SK-N-SH (cell line): Measurements from ENCODE around the gene KCNIP4. TPM values are rescaled to one million over a fixed set of nuclear protein-coding genes. Genes with fewer than 3 reads are reported as not detected.

Source experiments
- CTCF ChIA-PET: fragments of 300-600, 350-600 bp; formaldehyde crosslinking; extraction: SDS; loops from one replicate; lab custom pipeline; 2021; lab: Yijun Ruan, JAX
- POLR2A ChIA-PET: fragments of 350-600 bp; sonication (Branson Sonifier 250); formaldehyde crosslinking; extraction: SDS; loops from one replicate; lab custom pipeline; 2020; ENCODE audit warnings: antibody characterized with exemption, inconsistent platforms; lab: Yijun Ruan, JAX
- DNase-seq: peaks from one replicate; pipeline ENCODE4 v3.0.0; 2012
- H2AFZ ChIP-seq: fragments of 200-600 bp; sonication (generic); 2 replicates; pipeline ENCODE4 v1.8.1; 2016; ENCODE audit warnings: antibody characterized with exemption, mild to moderate bottlenecking, low read depth
- H3F3A ChIP-seq: fragments of 200-600 bp; sonication (generic); replicated peaks from 2 replicates; pipeline ENCODE3; 2016; ENCODE audit warnings: antibody characterized with exemption, mild to moderate bottlenecking; ENCODE audit not compliant: insufficient read depth
- H3K27ac ChIP-seq, 2 experiments: fragments of 200-500 bp in 1 of 2; fragments of 200-600 bp in 1 of 2; sonication (Bioruptor generic) in 1 of 2; sonication (generic), shearing (Covaris generic) in 1 of 2; 2 replicates each; pipeline versions ENCODE4 v1.5.1 to v1.6.1; 2014 to 2016; ENCODE audit warnings: low read depth in 2 of 2, inconsistent platforms in 1 of 2, low read length in 1 of 2, mild to moderate bottlenecking in 1 of 2, mixed read lengths in 1 of 2
- H3K27me3 ChIP-seq: fragments of 200-600 bp; sonication (generic), shearing (Covaris generic); 2 replicates; pipeline ENCODE4 v1.6.1; 2016; ENCODE audit warnings: mixed run types; ENCODE audit not compliant: insufficient read depth
- H3K36me3 ChIP-seq, 2 experiments: fragments of 200-500 bp in 1 of 2; fragments of 200-600 bp in 1 of 2; sonication (Bioruptor generic) in 1 of 2; sonication (generic) in 1 of 2; replicated peaks in 1 of 2; 2 replicates each; pipeline versions ENCODE3 to v1.5.1; 2014 to 2016; ENCODE audit warnings: low read length in 1 of 2, mild to moderate bottlenecking in 1 of 2; ENCODE audit not compliant: insufficient read depth in 2 of 2, control insufficient read depth in 1 of 2
- H3K4me1 ChIP-seq, 2 experiments: fragments of 200-500 bp in 1 of 2; fragments of 200-600 bp in 1 of 2; sonication (Bioruptor generic) in 1 of 2; sonication (generic), shearing (Covaris generic) in 1 of 2; 2 replicates each; pipeline versions ENCODE4 v1.5.1 to v1.6.1; 2014 to 2016; ENCODE audit warnings: low read depth in 1 of 2, low read length in 1 of 2, mixed run types in 1 of 2; ENCODE audit not compliant: insufficient read depth in 2 of 2, control insufficient read depth in 1 of 2
- H3K4me2 ChIP-seq: fragments of 200-600 bp; sonication (generic), shearing (Covaris generic); 2 replicates; pipeline ENCODE4 v1.6.1; 2017; ENCODE audit warnings: mixed run types
- H3K4me3 ChIP-seq, 2 experiments: fragments of 200-500 bp in 1 of 2; fragments of 200-600 bp in 1 of 2; sonication (Bioruptor generic) in 1 of 2; sonication (generic), shearing (Covaris generic) in 1 of 2; 2 replicates each; pipeline versions ENCODE4 v1.5.1 to v1.8.1; 2014 to 2016; ENCODE audit warnings: low read depth in 2 of 2, inconsistent platforms in 1 of 2, low read length in 1 of 2, mild to moderate bottlenecking in 1 of 2, mixed read lengths in 1 of 2, moderate library complexity in 1 of 2
- H3K79me2 ChIP-seq: fragments of 200-600 bp; sonication (generic); 2 replicates; pipeline ENCODE4 v1.8.1; 2017; ENCODE audit warnings: mild to moderate bottlenecking; ENCODE audit not compliant: insufficient read depth
- H3K9ac ChIP-seq: fragments of 200-600 bp; sonication (generic); 2 replicates; pipeline ENCODE4 v1.6.1; 2017; ENCODE audit warnings: mixed run types
- H3K9me2 ChIP-seq: fragments of 200-600 bp; sonication (generic); 2 replicates; pipeline ENCODE4 v1.6.1; 2017; ENCODE audit warnings: mixed run types
- H3K9me3 ChIP-seq: fragments of 200-600 bp; sonication (generic); 2 replicates; pipeline ENCODE4 v1.6.1; 2017; ENCODE audit warnings: mixed run types, mild to moderate bottlenecking, moderate library complexity
- H4K20me1 ChIP-seq: fragments of 200-600 bp; sonication (generic); 2 replicates; pipeline ENCODE4 v1.6.1; 2017; ENCODE audit warnings: mild to moderate bottlenecking, mixed run types; ENCODE audit not compliant: insufficient read depth
- EZH2phosphoT487 ChIP-seq: fragments of 200-600 bp; sonication (generic); IDR thresholded peaks from 2 replicates; pipeline ENCODE4 v1.6.1; 2017; ENCODE audit warnings: low read depth, mixed run types, mild to moderate bottlenecking, antibody characterized with exemption, moderate library complexity, borderline replicate concordance
- FOXJ3 ChIP-seq: sonication (generic); formaldehyde crosslinking; IDR thresholded peaks from 2 replicates; pipeline ENCODE4 v1.5.1; 2020; ENCODE audit warnings: mild to moderate bottlenecking, missing genetic modification reagents
- GABPA ChIP-seq: IDR thresholded peaks from 2 replicates; pipeline ENCODE4 v1.4.0; 2012; ENCODE audit warnings: low read depth, mild to moderate bottlenecking
- GATA2 ChIP-seq: sonication (generic); formaldehyde crosslinking; IDR thresholded peaks from 2 replicates; pipeline ENCODE4 v1.5.0; 2020; ENCODE audit warnings: mild to moderate bottlenecking, missing genetic modification reagents
- JUND ChIP-seq: IDR thresholded peaks from 2 replicates; pipeline ENCODE4 v1.4.0; 2012
- MAX ChIP-seq: IDR thresholded peaks from 2 replicates; pipeline ENCODE4 v1.4.0; 2012; ENCODE audit warnings: low read depth
- MXI1 ChIP-seq: IDR thresholded peaks from 2 replicates; pipeline ENCODE4 v1.6.1; 2012; ENCODE audit warnings: mild to moderate bottlenecking, low read depth, low read length, improper control_type of control experiment
- NRF1 ChIP-seq: IDR thresholded peaks from 2 replicates; pipeline ENCODE4 v1.6.1; 2012; ENCODE audit warnings: low read depth, mild to moderate bottlenecking, low read length
- POLR2AphosphoS5 ChIP-seq: IDR thresholded peaks from 2 replicates; pipeline ENCODE4 v1.6.1; 2012; ENCODE audit warnings: low read depth, low read length
- RAD21 ChIP-seq: IDR thresholded peaks from 2 replicates; pipeline ENCODE4 v1.6.1; 2012; ENCODE audit warnings: mild to moderate bottlenecking, low read length
- RXRA ChIP-seq: IDR thresholded peaks from 2 replicates; pipeline ENCODE4 v1.4.0; 2012; ENCODE audit warnings: low read depth, mild to moderate bottlenecking, borderline replicate concordance
- SIN3A ChIP-seq: IDR thresholded peaks from 2 replicates; pipeline ENCODE4 v1.6.1; 2012; ENCODE audit warnings: low read depth, mild to moderate bottlenecking, low read length, moderate library complexity, borderline replicate concordance
- SMC3 ChIP-seq: IDR thresholded peaks from 2 replicates; pipeline ENCODE4 v1.6.1; 2012; ENCODE audit warnings: low read depth, low read length, improper control_type of control experiment
- TAF1 ChIP-seq: IDR thresholded peaks from 2 replicates; pipeline ENCODE4 v1.6.1; 2012; ENCODE audit warnings: low read depth, mild to moderate bottlenecking, low read length, moderate library complexity, borderline replicate concordance
- ZBTB33 ChIP-seq: IDR thresholded peaks from 2 replicates; pipeline ENCODE4 v1.4.0; 2012; ENCODE audit warnings: low read depth, borderline replicate concordance
- WGBS: methylation state at CpG from one replicate; pipeline ENCODE4 v1.1.6; 2017; ENCODE audit warnings: low lambda C conversion rate; 5-methylcytosine and 5-hydroxymethylcytosine counted together
- polyA plus RNA-seq, 3 experiments: library from polyadenylated mRNA; depleted of rRNA; stranded (reverse); fragments of >200 nt; gene quantifications; 2 replicates each; pipeline ENCODE4 v1.2.3, GENCODE V29; 2012
- TF ChIP-seq, protein P1 (sequence below): fragments of 200-600 bp; sonication (generic); IDR thresholded peaks from 2 replicates; pipeline ENCODE4 v1.6.1; 2017; ENCODE audit warnings: antibody characterized with exemption, mild to moderate bottlenecking, moderate library complexity
- TF ChIP-seq, protein P2 (sequence below): fragments of 150-350 bp; IDR thresholded peaks from 2 replicates; pipeline ENCODE4 v1.6.1; 2016; ENCODE audit warnings: mild to moderate bottlenecking, low read depth, low read length
- TF ChIP-seq, protein P3 (sequence below): IDR thresholded peaks from 2 replicates; pipeline ENCODE4; 2012
- TF ChIP-seq, protein P4 (sequence below): fragments of 150-350 bp; IDR thresholded peaks from 2 replicates; pipeline ENCODE4 v1.6.1; 2017; ENCODE audit warnings: antibody characterized with exemption, low read length, low read depth, borderline replicate concordance

The KCNIP4 gene
- polyA plus RNA-seq, 1 of the 3 experiments (the other 2 are of a cell fraction), result 0.18 TPM

DNA sequence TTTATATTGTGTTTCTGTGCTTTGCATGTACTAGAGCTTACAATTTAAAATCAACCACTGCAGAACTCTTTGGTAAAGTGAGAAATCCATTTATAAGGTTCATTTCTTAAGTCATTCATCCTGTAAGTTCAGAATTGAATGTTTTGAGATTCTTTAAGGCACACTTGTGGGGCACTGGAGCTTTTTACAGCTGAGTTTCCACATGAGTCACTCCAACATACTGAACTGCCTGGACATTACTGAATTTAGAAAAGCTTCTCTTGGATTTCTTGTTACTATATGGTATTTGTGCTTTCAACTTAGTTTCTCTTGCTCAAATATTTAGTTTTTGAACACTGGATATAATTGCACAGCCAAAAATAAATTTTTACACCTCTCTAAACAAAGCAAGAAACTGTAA, 1022.0 kb downstream of the KCNIP4 start:
- no peak overlapping the region for H3K4me2 ChIP-seq
- ChIA-PET POLR2A (no interaction called here), CTCF (no interaction called here)
- H3F3A ChIP-seq, result no peaks in the 10 kb centered on the region
- no peak overlapping the region for H3K4me3 ChIP-seq
- H3K27ac ChIP-seq, result no peak overlapping the region
- no peaks in the 10 kb centered on the region for H3K79me2 ChIP-seq
- H3K27me3 ChIP-seq, result no peaks in the 10 kb centered on the region
- H3K9me3 ChIP-seq, result no peaks in the 10 kb centered on the region
- no peaks in the 10 kb centered on the region for H3K36me3 ChIP-seq
- DNase-seq, result no peak
- TF ChIP-seq EZH2phosphoT487 (no peak), MXI1 (no peak), RAD21 (no peak), GABPA (no peak), MAX (no peak), GATA2 (CRISPR knock-in tag) (no peak), TAF1 (no peak), FOXJ3 (no peak), JUND (no peak), SIN3A (no peak)
- TF ChIP-seq, protein P1, sequence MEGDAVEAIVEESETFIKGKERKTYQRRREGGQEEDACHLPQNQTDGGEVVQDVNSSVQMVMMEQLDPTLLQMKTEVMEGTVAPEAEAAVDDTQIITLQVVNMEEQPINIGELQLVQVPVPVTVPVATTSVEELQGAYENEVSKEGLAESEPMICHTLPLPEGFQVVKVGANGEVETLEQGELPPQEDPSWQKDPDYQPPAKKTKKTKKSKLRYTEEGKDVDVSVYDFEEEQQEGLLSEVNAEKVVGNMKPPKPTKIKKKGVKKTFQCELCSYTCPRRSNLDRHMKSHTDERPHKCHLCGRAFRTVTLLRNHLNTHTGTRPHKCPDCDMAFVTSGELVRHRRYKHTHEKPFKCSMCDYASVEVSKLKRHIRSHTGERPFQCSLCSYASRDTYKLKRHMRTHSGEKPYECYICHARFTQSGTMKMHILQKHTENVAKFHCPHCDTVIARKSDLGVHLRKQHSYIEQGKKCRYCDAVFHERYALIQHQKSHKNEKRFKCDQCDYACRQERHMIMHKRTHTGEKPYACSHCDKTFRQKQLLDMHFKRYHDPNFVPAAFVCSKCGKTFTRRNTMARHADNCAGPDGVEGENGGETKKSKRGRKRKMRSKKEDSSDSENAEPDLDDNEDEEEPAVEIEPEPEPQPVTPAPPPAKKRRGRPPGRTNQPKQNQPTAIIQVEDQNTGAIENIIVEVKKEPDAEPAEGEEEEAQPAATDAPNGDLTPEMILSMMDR, result no peak
- no peaks in the 10 kb centered on the region for H4K20me1 ChIP-seq
- H3K4me1 ChIP-seq, result no peaks in the 10 kb centered on the region
- no peaks in the 10 kb centered on the region for H3K9me2 ChIP-seq
- H3K9ac ChIP-seq, result no peak overlapping the region
- H2AFZ ChIP-seq, result no peak overlapping the region

DNA sequence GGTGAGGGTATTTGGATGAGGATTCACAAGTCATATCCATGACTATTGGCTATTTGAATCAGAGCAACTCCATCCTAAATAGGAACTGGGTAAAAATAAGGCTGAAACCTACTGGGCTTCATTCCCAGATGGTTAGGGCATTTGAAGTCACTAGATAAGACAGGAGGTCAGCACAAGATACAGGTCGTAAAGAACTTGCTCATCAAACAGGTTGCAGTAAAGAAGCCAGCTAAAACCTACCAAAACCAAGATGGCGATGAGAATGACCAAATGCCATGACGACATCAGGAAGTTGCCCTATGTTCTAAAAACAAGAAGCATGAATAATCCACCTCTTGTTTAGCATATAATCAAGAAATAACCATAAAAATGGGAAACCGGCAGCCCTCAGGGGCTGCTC, 1023.4 kb downstream of the KCNIP4 start:
- ChIA-PET CTCF (no interaction called here), POLR2A (interaction anchor here (0.7 kb wide), 1 partner anchor 25 kb away, joined by 3 read pairs; no protein-coding TSS in a partner anchor)
- H3K4me1 ChIP-seq, result no peaks in the 10 kb centered on the region
- no peaks in the 10 kb centered on the region for H3K9me2 ChIP-seq
- H3K4me3 ChIP-seq, result no peak overlapping the region
- 52% methylated on average over 4 of the region's 4 CpGs for WGBS
- no peak for DNase-seq
- H3K79me2 ChIP-seq, result no peaks in the 10 kb centered on the region
- H3K9ac ChIP-seq, result no peak overlapping the region
- H3K36me3 ChIP-seq, result no peaks in the 10 kb centered on the region
- no peak overlapping the region for H3K27ac ChIP-seq
- H3K27me3 ChIP-seq, result no peaks in the 10 kb centered on the region
- no peaks in the 10 kb centered on the region for H3K9me3 ChIP-seq
- H3K4me2 ChIP-seq, result no peak overlapping the region
- no peaks in the 10 kb centered on the region for H4K20me1 ChIP-seq
- no peak overlapping the region for H2AFZ ChIP-seq
- H3F3A ChIP-seq, result no peaks in the 10 kb centered on the region
- TF ChIP-seq EZH2phosphoT487 (no peak), SMC3 (no peak), RXRA (no peak), POLR2AphosphoS5 (no peak), JUND (no peak), NRF1 (no peak), ZBTB33 (no peak)
- TF ChIP-seq, protein P2, sequence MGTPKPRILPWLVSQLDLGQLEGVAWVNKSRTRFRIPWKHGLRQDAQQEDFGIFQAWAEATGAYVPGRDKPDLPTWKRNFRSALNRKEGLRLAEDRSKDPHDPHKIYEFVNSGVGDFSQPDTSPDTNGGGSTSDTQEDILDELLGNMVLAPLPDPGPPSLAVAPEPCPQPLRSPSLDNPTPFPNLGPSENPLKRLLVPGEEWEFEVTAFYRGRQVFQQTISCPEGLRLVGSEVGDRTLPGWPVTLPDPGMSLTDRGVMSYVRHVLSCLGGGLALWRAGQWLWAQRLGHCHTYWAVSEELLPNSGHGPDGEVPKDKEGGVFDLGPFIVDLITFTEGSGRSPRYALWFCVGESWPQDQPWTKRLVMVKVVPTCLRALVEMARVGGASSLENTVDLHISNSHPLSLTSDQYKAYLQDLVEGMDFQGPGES, result no peak
- TF ChIP-seq, protein P3, sequence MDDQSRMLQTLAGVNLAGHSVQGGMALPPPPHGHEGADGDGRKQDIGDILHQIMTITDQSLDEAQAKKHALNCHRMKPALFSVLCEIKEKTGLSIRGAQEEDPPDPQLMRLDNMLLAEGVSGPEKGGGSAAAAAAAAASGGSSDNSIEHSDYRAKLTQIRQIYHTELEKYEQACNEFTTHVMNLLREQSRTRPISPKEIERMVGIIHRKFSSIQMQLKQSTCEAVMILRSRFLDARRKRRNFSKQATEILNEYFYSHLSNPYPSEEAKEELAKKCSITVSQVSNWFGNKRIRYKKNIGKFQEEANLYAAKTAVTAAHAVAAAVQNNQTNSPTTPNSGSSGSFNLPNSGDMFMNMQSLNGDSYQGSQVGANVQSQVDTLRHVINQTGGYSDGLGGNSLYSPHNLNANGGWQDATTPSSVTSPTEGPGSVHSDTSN, result no peak
- TF ChIP-seq, protein P1, result no peak
- TF ChIP-seq, protein P4, sequence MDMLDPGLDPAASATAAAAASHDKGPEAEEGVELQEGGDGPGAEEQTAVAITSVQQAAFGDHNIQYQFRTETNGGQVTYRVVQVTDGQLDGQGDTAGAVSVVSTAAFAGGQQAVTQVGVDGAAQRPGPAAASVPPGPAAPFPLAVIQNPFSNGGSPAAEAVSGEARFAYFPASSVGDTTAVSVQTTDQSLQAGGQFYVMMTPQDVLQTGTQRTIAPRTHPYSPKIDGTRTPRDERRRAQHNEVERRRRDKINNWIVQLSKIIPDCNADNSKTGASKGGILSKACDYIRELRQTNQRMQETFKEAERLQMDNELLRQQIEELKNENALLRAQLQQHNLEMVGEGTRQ, result no peak
